Globus pallidus (tissue), 1 donor: ENCODE results near the gene OSBP2.
"Not testable (repeated sequence)": the region's sequence is repeated elsewhere in the genome, so short reads cannot be mapped to it uniquely, and the experiment has no call there.

Experiments used
- DNase-seq: peaks from one replicate; pipeline ENCODE4 v3.0.0-alpha.2; 2015; ENCODE audit warnings: low spot score

The OSBP2 gene

GRCh38 chr22:30679895-30680690 is 14.6 kb upstream of the OSBP2 start:
- DNase-seq, result not testable (repeated sequence)

- no peak for DNase-seq
Measured at GRCh38 chr22:30680991-30681770, 13.5 kb upstream of the OSBP2 start.

GRCh38 chr22:30681831-30682230 is 12.8 kb upstream of the OSBP2 start:
- DNase-seq, result no peak

- no peak for DNase-seq
Measured at GRCh38 chr22:30685178-30685577, 9.5 kb upstream of the OSBP2 start.

GRCh38 chr22:30687358-30687757 is 7.3 kb upstream of the OSBP2 start:
- no peak for DNase-seq

GRCh38 chr22:30689622-30690021 is 5.1 kb upstream of the OSBP2 start:
- DNase-seq, result no peak

GRCh38 chr22:30691204-30691603 is 3.5 kb upstream of the OSBP2 start:
- DNase-seq, result no peak

GRCh38 chr22:30694171-30694639 is 469 bp upstream of the OSBP2 start:
- peak; percentile 69 for DNase-seq

GRCh38 chr22:30695351-30695851 is 727 bp downstream of the OSBP2 start:
- peak; percentile 52 for DNase-seq

- DNase-seq, result no peak
Measured at GRCh38 chr22:30695871-30696655, 1.4 kb downstream of the OSBP2 start.

GRCh38 chr22:30697975-30698374 is 3.3 kb downstream of the OSBP2 start:
- DNase-seq, result no peak

GRCh38 chr22:30701872-30702271 is 7.2 kb downstream of the OSBP2 start:
- no peak for DNase-seq

GRCh38 chr22:30702856-30703255 is 8.2 kb downstream of the OSBP2 start:
- no peak for DNase-seq

- DNase-seq, result no peak
Measured at GRCh38 chr22:30704978-30705377, 10.3 kb downstream of the OSBP2 start.

- DNase-seq, result no peak
Measured at GRCh38 chr22:30705710-30706651, 11.3 kb downstream of the OSBP2 start.

- DNase-seq, result not testable (repeated sequence)
Measured at GRCh38 chr22:30709980-30710379, 15.3 kb downstream of the OSBP2 start.

- DNase-seq, result no peak
Measured at GRCh38 chr22:30712094-30712493, 17.4 kb downstream of the OSBP2 start.

GRCh38 chr22:30714062-30714461 is 19.4 kb downstream of the OSBP2 start:
- no peak for DNase-seq

- no peak for DNase-seq
Measured at GRCh38 chr22:30717331-30717921, 22.8 kb downstream of the OSBP2 start.

- no peak for DNase-seq
Measured at GRCh38 chr22:30717952-30718351, 23.3 kb downstream of the OSBP2 start.

GRCh38 chr22:30718491-30718890 is 23.8 kb downstream of the OSBP2 start:
- DNase-seq, result no peak
